ENCODE measurements around the gene C2orf68.

The C2orf68 gene

GRCh38 chr2:85602476-85603234 lies 9.2 kb downstream of the C2orf68 start, which contains the start of gene TMEM150A:
TSS of gene TMEM150A (minus strand) at chr2:85602698. CDS start at chr2:85601948, 750 bp downstream.
- DNase-seq (ENCODE audit: low read depth): peak; percentile 91
- TF ChIP-seq, protein P1, sequence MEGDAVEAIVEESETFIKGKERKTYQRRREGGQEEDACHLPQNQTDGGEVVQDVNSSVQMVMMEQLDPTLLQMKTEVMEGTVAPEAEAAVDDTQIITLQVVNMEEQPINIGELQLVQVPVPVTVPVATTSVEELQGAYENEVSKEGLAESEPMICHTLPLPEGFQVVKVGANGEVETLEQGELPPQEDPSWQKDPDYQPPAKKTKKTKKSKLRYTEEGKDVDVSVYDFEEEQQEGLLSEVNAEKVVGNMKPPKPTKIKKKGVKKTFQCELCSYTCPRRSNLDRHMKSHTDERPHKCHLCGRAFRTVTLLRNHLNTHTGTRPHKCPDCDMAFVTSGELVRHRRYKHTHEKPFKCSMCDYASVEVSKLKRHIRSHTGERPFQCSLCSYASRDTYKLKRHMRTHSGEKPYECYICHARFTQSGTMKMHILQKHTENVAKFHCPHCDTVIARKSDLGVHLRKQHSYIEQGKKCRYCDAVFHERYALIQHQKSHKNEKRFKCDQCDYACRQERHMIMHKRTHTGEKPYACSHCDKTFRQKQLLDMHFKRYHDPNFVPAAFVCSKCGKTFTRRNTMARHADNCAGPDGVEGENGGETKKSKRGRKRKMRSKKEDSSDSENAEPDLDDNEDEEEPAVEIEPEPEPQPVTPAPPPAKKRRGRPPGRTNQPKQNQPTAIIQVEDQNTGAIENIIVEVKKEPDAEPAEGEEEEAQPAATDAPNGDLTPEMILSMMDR (conservative IDR thresholded peaks at IDR 0.05; ENCODE audit: low read depth, low read length): peak; percentile 11
- H3K4me3 ChIP-seq (ENCODE audit: low read depth, low read length): peak within 1 kb of the TSS; percentile 96

DNA sequence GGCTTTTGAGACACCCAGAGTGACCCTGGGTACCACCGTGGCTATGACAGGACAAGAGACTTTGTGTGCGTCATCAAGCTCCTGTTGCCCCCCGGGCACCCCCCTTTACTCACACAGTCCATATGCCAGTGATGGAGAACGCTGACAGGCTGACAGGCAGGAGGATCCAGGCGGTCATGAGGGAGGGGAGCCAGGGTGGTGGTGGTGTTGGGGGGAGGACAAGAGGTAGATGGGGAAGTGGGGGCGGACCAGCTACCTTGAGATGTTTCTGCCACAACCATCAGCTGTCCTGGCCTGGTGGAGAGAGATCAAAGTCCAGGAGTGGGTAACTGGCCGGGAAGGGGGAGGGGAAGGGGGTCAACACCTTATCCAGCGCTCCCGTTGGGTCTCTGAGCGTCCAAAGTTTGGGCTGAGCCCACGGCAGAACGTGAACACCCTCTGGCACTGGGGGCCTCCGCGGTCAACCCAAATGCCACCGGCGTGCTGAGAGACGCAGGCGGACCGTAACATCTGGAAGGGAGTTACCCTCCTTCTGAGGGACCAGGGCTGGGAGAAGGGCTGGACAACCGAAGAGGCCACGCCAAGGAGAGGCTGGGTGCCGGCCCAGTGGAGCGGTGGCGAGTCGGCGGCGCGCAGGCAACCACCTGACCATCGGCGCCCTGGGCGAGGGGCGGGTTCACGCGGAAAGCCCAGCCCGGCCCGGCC lies 9.9 kb downstream of the C2orf68 start:
- H3K4me3 ChIP-seq (ENCODE audit: low read depth, low read length): peak overlapping the region; percentile 96
- DNase-seq (ENCODE audit: low read depth): peak; percentile 59
- TF ChIP-seq, protein P1 (conservative IDR thresholded peaks at IDR 0.05; ENCODE audit: low read depth, low read length): no peak

GRCh38 chr2:85600951-85601770 lies 10.7 kb downstream of the C2orf68 start:
- DNase-seq (ENCODE audit: low read depth): no peak
- H3K4me3 ChIP-seq (ENCODE audit: low read depth, low read length): peak overlapping the region; percentile 96

GRCh38 chr2:85600235-85600575 lies 11.7 kb downstream of the C2orf68 start:
- TF ChIP-seq, protein P1 (conservative IDR thresholded peaks at IDR 0.05; ENCODE audit: low read depth, low read length): no peak
- H3K4me3 ChIP-seq (ENCODE audit: low read depth, low read length): no peak overlapping the region
- no peak for DNase-seq (ENCODE audit: low read depth)

More at GRCh38 chr2:85600951-85601770, 10.7 kb downstream of the C2orf68 start:
- TF ChIP-seq, protein P1 (conservative IDR thresholded peaks at IDR 0.05; ENCODE audit: low read depth, low read length): no peak

- no peak overlapping the region for H3K4me3 ChIP-seq (ENCODE audit: low read depth, low read length)
- no peak for DNase-seq (ENCODE audit: low read depth)
- TF ChIP-seq, protein P1 (conservative IDR thresholded peaks at IDR 0.05; ENCODE audit: low read depth, low read length): no peak
Measured at GRCh38 chr2:85599468-85600234, 12.2 kb downstream of the C2orf68 start.

DNA sequence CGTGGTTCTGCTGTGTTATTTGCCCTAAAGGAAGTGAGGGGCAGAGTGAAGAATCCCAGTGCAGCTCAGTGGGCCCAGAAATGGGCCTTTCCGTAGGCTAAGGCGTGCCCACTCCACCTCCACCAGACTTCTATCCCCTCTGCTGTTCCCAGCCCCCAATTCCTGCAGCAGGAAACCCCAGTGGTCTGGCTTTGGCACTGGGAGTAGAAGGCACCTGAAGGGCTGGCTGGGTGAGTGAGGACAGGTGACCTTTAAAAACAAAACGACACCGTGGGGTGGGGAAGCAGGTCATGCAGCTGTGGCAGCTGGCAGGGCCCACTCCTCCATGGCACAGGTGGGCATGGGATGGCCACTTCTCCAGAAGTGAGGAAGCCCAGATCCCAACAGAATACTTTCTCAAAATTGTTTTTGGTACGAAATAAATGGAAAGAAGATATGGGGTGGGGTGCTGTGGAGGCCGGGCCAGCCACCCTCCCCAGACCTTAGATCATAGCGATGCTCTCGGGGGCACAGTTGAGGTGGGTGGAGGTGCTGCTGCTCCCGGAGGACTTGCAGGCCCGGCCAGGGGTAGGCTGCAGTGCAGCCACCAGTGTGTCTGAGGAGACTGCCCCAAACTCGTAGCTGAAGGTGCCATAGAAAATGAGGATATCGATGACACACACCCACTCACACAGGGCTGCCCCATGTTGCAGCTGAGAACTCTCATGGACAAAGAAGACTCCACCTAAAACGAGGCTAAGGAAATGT lies 13.1 kb downstream of the C2orf68 start:
- TF ChIP-seq, protein P1 (conservative IDR thresholded peaks at IDR 0.05; ENCODE audit: low read depth, low read length): no peak
- no peak overlapping the region for H3K4me3 ChIP-seq (ENCODE audit: low read depth, low read length)
- no peak for DNase-seq (ENCODE audit: low read depth)
